Thyroid gland (tissue), 4 donors: Measurements from ENCODE around the gene HPS5.

ENCODE experiments used
- POLR2A ChIP-seq, 2 donors: fragments of 450-650 bp; IDR thresholded peaks; one replicate each; pipeline ENCODE4 v1.6.1; 2017; ENCODE audit warnings: antibody characterized with exemption in 2 of 2, mild to moderate bottlenecking in 2 of 2, moderate library complexity in 1 of 2
- TF ChIP-seq, protein P1 (sequence below), 6 experiments: fragments of 200-600 bp in 3 of 6; fragments of 450-650 bp in 3 of 6; sonication (generic) in 3 of 6; IDR thresholded peaks; one replicate each; pipeline ENCODE4 v1.5.1; 2016 to 2019; ENCODE audit warnings: antibody characterized with exemption in 6 of 6, mild to moderate bottlenecking in 2 of 6, inconsistent platforms in 1 of 6, moderate library complexity in 1 of 6

DNA sequence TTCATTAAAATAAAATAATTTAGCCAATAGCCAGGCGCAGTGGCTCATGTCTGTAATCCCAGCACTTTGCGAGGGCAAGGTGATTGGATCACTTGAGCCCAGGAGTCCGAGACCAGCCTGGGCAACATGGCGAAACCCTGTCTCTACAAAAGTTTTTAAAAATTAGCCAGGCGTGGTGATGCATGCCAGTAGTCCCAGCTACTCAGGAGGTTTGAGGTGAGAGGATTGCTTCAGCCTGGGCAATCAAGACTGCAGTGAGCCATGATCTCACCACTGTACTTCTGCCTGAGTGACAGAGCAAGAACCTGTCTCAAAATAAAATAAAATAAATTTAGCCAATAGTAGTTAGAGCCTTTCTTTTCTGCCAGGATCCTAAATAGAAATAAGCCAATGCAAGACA lies 12.2 kb downstream of the HPS5 start:
- TF ChIP-seq, protein P1, sequence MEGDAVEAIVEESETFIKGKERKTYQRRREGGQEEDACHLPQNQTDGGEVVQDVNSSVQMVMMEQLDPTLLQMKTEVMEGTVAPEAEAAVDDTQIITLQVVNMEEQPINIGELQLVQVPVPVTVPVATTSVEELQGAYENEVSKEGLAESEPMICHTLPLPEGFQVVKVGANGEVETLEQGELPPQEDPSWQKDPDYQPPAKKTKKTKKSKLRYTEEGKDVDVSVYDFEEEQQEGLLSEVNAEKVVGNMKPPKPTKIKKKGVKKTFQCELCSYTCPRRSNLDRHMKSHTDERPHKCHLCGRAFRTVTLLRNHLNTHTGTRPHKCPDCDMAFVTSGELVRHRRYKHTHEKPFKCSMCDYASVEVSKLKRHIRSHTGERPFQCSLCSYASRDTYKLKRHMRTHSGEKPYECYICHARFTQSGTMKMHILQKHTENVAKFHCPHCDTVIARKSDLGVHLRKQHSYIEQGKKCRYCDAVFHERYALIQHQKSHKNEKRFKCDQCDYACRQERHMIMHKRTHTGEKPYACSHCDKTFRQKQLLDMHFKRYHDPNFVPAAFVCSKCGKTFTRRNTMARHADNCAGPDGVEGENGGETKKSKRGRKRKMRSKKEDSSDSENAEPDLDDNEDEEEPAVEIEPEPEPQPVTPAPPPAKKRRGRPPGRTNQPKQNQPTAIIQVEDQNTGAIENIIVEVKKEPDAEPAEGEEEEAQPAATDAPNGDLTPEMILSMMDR (IDR thresholded peaks at IDR 0.05): no peak
- no peak for TF ChIP-seq POLR2A (IDR thresholded peaks at IDR 0.05)
